DLD1 (cell line): ENCODE measurements around the gene SEZ6L2.
"Not testable (repeated sequence)": the region's sequence is repeated elsewhere in the genome, so short reads cannot be mapped to it uniquely, and the experiment has no call there.

Experiments used
- in situ Hi-C: cut with HindIII; loops from 2 replicates; pipeline ENCODE4 v1.10.0; 2017; ENCODE audit warnings: low sequenced_read_pairs

The SEZ6L2 gene

GRCh38 chr16:29899516-29900101, at the start of gene SEZ6L2:
Gene SEZ6L2 (minus strand): TSS chr16:29899550. CDS start chr16:29899019, 531 bp downstream.
- in situ Hi-C loops = no loop called here

GRCh38 chr16:29947897-29948296, 48.5 kb upstream of the SEZ6L2 start:
- in situ Hi-C loops = no loop called here

GRCh38 chr16:29943846-29944799, 44.8 kb upstream of the SEZ6L2 start:
- in situ Hi-C loops = no loop called here

- in situ Hi-C loops = no loop called here
Measured at GRCh38 chr16:29940656-29941055, 41.3 kb upstream of the SEZ6L2 start.

- in situ Hi-C loops = not testable (repeated sequence)
Measured at GRCh38 chr16:29931750-29932149, 32.4 kb upstream of the SEZ6L2 start.

- in situ Hi-C loops = no loop called here
Measured at GRCh38 chr16:29927070-29927905, 27.9 kb upstream of the SEZ6L2 start.

GRCh38 chr16:29926711-29927052, 27.3 kb upstream of the SEZ6L2 start:
- in situ Hi-C loops = no loop called here

GRCh38 chr16:29925781-29926710, 26.7 kb upstream of the SEZ6L2 start, which contains the start of gene KCTD13:
Gene KCTD13 (minus strand): TSS chr16:29926226. CDS start chr16:29926033, 193 bp downstream.
- in situ Hi-C loops = no loop called here

- in situ Hi-C loops = no loop called here
Measured at GRCh38 chr16:29925105-29925756, 25.9 kb upstream of the SEZ6L2 start.

- in situ Hi-C loops = no loop called here
Measured at GRCh38 chr16:29922986-29923501, 23.7 kb upstream of the SEZ6L2 start.

GRCh38 chr16:29922326-29922725, 23.0 kb upstream of the SEZ6L2 start:
- in situ Hi-C loops = no loop called here

GRCh38 chr16:29921034-29921385, 21.7 kb upstream of the SEZ6L2 start:
- in situ Hi-C loops = no loop called here

- in situ Hi-C loops = no loop called here
Measured at GRCh38 chr16:29920288-29921033, 21.1 kb upstream of the SEZ6L2 start.

GRCh38 chr16:29916979-29917378, 17.6 kb upstream of the SEZ6L2 start:
- in situ Hi-C loops = no loop called here

GRCh38 chr16:29915590-29916247, 16.4 kb upstream of the SEZ6L2 start:
- in situ Hi-C loops = no loop called here

- in situ Hi-C loops = no loop called here
Measured at GRCh38 chr16:29913514-29913913, 14.2 kb upstream of the SEZ6L2 start.

- in situ Hi-C loops = no loop called here
Measured at GRCh38 chr16:29912087-29912486, 12.7 kb upstream of the SEZ6L2 start.

- in situ Hi-C loops = no loop called here
Measured at GRCh38 chr16:29911676-29912010, 12.3 kb upstream of the SEZ6L2 start.
